Stimulated activated CD4-positive, alpha-beta T cell treated with anti-CD3 and anti-CD28 coated beads, Interleukin-1b, Interleukin-23, amount 100 ng/mL, for 24 hours (primary cell): ENCODE results near the gene ECE1.
"Not testable (repeated sequence)": the region's sequence is repeated elsewhere in the genome, so short reads cannot be mapped to it uniquely, and the experiment has no call there.

Experiments
- DNase-seq, 4 experiments: peaks; one replicate each; pipeline ENCODE4 v3.0.0-alpha.2; 2020; ENCODE audit warnings: low read depth in 4 of 4, low spot score in 1 of 4

The ECE1 gene

DNA sequence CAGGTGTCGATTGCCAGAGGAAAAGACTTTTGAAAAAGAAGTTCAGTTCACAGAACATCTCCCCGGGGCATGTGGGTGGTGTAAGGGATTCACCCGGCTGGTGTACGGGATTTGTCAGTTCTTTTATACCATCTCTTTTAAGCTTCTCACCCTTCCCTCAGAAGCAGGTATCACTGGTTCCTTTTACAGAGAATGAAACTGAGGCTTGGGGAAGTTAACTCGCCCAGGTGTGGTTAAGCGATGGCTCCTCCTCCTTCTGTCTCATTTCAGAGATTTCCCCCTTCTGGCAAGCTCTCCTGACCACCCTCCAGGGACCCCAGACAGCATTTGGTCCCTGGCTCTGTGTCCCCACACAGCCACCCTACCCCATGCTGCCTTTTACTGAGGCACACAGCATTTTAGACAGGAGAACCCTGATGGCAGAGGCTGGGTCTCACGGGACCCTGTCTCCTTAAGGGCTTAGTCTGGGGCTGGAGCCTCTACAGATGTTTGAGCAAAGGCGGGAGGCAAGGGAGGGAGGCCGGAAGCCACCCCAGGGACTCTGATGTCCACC, 2.8 kb upstream of the ECE1 start:
- peak in 3 of 4 experiments; percentile 18 to 60 (median 32) for DNase-seq

DNA sequence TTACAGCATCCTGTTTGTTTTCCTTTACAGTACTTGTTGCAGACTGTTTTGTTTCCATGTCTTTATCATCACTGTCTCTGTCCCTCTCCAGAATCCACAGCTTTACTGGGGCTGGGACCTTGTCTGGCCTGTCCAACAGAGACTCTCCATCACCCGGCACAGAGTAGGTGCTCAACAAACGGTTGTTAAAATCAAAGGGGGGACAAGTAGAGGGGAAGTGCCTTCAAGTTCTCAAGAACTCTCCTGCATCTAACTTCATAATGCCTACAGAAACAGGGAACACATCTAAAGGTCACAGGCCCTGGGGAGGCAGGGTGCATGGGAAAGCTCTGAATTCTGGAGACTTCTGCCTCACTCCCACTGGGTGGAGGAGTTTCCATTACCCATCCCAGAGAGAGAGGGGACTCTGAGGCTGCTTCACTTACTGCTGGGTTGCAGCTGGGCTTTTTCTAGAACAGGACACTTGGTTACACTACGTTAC, 2.3 kb upstream of the ECE1 start:
- no peak for DNase-seq

DNA sequence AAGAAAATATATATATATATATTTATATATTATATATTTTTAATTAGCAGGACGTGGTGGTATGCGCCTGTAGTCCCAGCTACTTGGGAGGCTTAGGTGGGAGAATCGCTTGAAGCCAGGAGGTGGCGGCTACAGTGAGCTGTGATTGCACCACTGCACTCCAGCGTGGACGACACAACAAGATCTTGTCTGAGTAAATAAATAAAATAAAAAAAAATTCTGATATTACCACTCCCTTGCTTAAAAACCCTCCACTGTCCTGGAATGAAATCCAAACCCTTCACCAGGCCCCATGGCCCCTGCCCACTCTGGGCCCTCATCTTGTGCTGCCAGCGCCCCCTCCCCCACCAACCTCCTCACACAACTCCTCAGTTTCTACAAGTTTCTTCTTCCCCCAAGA, 1.7 kb upstream of the ECE1 start:
- no peak for DNase-seq

DNA sequence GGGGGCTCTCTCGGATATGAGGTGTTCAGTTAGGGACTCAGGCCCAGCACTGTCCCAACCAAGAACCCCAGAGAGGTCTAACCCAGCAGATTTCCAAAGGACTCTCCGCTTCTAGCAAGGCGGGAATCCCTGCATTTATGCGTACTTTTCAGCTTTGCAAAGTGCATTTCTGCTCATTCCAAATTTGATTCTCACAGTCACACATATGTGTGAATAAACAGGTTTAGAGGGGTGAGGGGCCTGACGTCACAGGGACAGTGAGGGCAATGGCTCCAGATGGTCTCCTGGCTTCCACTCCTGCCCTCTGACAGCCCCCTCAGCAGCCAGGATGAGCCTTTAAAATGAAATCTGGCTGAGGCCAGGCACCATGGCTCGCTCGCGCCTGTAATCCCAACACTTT, 921 bp upstream of the ECE1 start:
- no peak for DNase-seq

DNA sequence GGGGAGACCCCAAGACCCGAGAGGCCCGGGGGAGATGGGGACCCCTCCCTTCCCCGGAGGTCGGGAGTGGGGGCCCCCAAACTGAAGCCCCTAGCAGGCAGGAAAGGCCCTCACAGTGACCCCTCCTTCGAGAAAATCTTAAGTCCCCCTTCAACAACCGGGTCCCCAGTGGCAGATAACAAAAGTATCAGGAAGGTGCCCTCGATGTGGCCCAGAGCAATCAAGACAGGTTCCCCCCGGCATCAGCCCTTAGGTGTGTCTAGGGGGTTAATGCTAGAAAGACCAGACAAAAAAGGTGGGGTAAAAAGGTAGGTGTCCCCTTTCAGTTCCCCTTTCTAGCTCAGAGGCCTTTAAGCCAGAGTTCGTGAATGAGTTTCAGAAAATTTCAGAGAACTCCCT, 282 bp upstream of the ECE1 start:
- no peak for DNase-seq

DNA sequence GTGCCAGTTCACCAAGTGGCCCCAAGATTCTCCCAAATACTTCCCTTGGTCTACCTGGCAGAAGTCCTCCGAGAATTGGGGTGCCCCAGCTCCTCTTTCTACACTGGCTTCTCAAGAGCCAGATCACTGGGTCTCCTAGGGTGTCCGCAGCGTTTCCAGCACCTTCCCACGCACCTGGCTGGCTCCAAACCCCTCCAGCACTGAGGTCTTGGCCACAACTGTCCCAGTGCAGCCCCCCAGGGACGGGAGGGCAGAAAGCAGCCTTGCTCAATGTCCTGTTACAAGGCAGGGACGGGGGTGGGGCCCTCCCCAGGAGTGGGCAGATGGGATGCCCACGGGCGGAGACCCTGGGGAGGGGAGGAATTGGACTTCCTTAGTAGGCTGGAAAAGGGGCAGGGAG, 1.1 kb downstream of the ECE1 start:
- DNase-seq, result no peak

DNA sequence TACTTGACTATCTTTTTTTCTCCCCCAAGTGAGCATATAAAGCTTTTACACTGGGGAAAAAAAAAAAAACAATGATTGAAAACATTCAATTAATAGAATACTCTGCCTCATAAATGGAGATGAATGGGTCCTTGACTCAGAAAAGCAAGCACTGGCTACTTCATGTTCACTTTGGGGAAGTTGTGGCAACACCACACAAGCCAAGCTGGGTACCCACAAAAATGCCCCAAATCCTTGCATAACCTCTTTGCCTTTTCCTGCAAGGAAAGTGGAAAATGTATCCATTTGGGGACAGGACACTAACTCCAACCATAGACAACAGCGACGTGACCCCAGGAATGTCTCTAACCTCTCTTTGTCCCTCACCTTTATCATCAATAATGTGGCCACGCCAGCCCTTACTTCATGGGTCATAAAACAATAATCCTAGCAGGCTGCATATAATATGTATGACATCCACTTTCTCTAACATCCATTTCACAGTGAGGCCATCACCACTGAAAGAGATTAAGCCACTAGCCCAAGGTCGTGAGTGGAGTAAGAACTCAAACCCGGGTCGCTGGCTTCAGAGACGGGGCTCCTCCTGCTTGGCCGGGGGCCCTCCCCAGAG, 2.3 kb downstream of the ECE1 start:
- DNase-seq, result no peak

DNA sequence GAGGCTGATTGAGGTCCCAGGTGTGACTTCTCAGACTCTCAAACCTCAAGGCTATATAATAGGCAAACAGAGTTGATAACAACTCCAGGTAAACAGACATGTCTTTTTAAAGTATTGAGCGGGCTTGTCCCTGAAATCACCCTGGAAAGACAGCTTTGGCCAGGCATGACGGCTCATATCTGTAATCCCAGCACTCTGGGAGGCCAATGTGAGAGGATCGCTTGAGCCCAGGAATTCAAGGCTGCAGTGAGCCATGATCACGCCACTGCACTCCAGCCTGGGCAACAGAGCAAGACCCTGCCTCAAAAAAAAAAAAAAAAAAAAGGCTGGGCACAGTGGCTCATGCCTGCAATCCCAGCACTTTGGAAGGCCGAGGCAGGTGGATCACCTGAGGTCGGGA, 4.9 kb downstream of the ECE1 start:
- DNase-seq, result not testable (repeated sequence)

DNA sequence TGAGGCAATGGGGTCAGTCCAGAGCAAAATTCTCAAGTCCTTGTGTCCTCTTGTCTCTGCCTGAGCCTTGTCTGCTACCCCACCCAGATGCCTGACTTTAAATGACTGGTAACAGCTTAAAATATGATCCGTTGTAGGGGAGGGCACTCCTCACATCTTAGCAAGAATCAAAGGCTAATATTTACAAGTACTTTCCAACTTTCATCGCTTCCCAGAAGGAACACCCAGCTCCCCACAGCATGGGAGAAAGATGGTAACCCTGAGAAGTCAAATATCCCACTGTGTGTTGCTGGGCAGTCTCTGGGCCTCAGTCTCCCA, 5.2 kb downstream of the ECE1 start:
- no peak for DNase-seq

DNA sequence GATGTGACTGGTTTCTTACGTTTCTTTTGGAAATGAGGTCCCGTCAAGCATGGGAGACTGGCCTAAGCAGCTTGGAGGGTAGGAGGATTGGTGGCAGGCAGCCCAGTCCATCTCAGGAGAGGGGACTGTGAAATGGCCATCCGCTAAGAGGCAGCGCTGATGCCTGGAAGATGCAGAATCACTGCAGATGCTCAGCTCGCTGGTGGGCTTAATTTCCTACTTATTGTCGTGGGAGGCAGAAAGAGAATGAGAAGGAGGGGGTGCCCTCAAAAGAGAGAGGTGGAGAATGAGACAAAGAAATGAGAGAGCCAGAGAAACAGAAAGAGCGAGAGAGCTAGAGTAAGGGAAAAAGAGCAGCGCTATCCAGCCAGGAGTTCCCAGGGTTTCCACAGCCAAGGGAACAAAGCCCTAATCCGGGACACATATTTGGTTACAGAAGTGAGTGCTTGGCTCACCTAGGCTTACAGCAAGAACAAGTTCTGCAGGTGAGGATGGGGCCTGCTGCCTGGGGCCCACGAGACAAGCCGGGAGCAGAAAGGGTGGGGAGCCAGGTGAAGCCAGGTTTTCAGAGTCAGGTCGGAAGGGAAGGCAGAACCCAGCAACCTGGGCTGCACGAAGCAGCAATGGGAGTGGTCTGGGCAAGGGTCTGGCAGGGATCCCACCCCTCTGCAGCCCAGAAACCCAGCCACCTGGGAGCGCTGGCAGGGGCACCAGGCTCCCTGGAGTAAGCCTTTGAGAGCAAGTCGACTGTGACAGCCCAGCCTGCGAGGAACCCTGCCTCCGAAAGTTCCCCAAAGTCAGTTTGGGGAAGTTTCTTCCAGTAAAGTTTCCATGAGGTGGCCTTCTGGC, 5.8 kb downstream of the ECE1 start:
- DNase-seq, result no peak

DNA sequence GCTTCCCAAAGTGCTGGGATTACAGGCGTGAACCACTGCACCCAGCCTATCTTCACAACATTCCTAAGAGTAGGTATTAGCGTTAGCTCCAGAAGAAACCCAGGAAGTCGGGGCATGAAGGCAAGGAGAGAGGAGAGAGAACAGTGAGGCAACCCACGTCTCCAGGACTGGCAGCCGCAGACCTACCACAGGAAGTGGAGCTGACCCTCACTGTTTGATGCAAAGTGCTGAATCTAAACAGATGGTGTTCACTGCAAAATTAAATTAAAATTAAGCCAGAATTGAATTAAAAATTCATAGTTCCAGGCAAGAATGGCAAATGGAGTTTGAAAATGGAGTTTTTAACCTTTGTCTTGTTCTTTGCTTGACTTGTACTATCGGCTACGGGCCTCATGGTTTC, 6.7 kb downstream of the ECE1 start:
- DNase-seq, result no peak

DNA sequence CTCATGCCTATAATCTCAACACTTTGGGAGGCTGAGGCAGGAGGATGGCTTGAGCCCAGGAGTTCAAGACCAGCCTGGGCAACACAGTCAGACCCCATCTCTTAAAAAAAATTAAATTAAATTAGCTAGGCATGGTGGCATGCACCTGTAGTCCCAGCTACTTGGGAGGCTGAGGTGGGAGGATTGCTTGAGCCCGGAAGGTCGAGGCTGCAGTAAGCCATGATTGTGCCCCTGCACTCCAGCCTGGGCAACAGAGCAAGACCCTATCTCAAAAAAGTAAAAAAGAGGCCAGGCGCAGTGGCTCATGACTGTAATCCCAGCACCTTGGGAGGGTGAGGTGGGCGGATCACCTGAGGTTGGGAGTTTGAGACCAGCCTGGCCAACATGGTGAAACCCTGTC, 8.2 kb downstream of the ECE1 start:
- not testable (repeated sequence) for DNase-seq

DNA sequence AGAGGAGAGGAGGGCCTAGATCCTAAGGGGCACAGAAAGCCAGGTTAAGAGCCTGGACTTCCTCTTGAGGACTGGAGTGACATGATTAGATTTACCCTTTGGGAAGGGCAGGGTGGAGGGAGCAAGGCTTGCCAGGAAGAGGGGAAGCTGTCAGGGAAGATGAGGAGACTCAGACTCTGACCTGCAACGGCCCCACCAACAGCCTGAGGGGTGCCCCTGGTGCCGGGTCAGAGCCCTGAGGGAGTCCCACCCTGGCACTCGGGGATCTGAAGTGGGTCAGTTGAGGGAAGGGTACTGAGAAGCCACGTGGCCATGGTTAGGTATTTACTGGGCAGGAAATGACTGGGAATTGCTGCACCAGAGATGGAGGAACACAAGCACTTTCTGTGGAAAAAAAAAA, 9.8 kb downstream of the ECE1 start:
- no peak for DNase-seq

DNA sequence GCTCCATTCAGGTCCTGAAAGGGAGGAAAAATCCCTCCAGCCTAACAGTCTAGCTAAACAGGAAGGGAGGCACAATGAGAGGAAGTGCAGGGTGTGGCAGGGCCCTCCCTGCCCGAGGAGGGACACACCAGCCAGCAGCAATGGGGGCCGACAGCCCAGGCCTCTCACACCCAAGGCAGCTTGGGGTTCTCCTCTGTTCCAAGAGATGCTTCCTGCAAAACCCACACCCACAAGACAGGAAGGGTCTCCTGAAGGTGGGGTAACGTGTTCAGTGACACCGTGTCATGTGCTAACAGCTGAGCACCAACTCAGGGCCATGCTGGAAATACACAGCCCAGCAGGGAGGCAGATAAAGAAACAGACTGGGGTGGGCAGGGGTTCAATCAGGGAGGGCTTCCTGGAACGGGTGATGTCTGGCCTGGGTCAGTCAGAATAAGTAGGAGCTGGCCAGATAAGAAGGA, 10.2 kb downstream of the ECE1 start:
- no peak for DNase-seq

DNA sequence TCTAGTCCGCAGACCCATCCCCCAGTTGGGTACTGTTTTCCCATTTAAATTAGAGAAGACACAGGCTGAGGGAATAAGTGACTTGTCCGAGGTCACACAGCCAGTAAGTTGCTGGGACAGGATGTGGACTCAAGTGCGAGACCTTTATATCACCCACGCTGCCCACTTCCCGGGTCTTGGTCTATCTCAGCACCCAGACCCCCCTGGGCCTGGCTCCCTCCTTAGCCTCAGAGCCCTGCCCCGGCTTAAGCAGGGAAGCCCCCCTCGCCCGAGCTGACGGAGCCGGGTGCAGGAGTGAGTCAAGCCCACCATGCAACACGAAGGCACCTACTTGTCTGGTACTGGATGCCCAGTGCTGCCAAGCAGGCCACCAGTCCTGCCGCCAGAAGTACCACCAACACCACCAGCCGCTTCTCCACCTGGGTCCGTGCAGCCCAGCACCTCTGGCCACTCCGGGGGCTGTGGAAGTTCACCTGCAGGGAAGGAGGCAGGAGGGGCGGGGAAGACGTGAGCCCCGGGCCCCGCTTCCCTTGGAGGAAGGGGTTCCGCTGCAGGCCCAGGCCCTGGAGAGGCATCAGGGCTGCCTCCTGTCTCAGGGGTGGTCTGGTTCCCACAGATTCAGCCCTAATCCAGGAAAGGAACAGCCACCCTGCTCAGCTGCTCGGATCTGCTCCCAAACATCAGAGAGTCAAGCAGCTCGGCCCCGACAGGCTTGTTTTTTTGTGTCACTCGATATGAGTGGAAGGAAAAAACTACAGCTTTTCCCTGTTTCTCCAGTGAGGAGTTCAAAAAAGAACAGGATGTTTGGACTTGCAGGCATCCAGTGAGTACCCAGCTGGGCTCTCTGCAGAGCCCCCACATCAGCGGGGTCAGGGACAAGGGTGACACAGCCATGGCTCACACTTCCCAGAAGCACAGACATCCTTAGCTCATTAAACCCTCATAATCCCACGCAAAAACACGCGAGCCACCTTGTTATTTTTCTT, 11.1 kb downstream of the ECE1 start:
- DNase-seq, result no peak

DNA sequence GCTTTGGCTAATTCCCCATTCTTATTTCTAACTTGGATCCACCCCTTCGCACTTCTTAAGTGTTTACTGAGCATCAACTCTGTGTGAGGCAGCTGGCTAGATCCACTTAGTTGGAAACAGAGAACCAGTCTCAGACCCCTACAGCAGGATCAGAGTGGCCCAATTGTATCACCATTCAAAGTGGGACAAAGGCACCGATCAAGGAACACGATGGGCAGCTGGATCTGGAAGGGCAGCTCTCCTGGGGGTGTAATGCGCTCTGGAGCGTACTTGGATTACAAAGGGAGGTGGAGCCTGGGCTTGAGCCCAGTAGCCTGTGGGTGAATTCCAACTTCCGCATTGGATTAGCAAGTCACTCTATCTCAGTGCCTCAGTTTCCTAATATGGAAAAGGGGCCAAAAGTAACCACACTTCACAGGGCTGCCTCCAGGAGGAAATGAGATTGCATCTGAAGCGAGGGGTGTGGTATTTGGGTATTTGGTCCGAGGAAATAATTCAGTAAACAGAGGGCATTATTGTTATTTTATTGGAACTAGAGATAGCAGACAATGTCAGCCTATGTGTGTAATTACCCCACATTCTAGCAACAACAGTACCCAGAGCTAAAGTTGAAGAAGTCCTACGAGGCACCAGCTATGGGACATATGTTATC, 11.9 kb downstream of the ECE1 start:
- DNase-seq, result no peak

DNA sequence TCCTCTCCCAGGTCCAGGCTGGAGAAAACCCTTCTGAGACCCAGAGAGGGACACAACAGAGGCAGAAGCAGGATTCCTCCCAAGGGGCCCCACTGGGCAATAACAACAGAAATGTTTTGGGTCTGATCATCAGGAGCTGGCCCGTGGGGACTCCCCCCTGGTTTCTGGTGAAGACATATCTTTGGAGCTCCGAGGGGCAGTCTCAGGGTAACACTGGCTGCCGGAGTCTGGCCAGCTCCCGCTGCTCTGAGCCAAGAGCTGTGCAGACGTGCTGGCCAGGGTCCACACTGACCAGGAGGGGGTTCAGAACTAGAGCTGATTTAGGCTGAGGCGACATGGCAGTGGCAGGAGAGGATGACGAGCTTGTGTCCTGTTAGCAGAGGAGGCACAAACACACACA, 13.1 kb downstream of the ECE1 start:
- no peak for DNase-seq

DNA sequence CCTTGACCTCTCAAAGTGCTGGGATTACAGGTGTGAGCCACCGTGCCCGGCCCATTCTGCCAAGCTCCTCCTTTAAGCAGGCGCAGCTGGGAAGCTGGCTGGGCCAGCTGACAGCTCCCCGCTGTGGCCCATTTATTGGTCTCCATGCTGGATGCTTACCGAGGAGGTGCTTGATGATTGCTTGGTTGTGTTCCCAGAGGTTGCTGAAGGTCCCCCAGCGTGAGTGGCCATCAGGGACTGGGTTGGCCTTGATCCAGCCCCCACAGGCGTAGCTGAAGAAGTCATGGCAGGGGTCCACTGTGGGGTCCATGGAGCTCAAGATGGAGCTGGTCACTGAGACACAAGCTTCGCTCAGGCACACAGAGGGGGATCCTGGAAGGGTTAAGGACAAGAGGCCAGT, 17.7 kb downstream of the ECE1 start:
- DNase-seq, result no peak

DNA sequence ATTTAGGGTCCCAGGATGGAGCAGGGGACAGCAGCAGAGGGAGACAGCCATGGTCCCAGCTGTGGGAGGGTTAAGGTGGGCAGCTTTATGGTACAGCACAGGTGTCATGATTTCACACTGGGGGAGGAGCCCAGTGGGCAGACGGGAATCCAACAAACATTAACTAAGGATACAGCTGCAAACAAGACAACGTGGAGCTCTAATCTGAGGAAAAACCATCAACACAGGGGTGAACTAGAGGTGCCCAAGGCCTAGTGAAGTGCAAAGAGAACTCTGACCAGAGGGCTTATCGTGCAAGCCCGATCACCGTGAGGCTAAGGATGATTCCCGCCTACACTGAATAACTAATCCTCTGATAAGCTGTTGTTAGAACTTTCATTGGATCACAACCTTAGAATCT, 18.7 kb downstream of the ECE1 start:
- no peak for DNase-seq

DNA sequence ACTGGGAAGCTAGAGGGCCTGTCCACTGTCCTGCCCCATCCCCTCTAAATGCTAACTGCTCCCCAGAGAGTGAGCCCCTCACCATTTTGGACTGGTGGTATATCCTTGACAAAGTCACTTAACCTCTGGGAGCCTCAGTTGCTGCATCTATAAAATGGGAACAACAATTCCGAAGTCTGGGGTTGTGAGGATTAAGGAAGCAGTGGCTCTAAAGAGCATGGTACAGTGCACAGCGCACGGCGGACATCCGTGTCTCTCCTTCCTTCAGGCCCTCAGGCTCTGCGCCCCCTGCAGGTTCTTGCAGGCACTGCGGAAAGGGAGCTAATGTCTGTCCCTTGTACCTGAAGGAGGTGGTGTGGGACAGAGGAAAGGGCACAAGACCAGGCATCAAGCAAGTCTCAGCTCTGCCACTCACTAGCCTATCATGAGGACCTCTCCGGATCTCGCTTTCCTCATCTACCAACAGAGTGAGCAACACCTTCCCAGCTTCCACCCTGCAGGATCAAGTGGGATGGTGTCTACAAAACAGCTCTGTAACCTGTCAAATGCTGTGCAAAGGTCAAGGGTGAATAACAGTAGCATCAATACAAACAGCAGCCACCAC, 20.1 kb downstream of the ECE1 start:
- DNase-seq, result peak; percentile 68 to 77 (median 75)
